Measurements from ENCODE around the gene RNF113B. TPM values are rescaled to one million over a fixed set of nuclear protein-coding genes. Genes with fewer than 3 reads are reported as not detected.

Gene RNF113B
- total RNA-seq, 6 experiments from 2014 or later = not detected

DNA sequence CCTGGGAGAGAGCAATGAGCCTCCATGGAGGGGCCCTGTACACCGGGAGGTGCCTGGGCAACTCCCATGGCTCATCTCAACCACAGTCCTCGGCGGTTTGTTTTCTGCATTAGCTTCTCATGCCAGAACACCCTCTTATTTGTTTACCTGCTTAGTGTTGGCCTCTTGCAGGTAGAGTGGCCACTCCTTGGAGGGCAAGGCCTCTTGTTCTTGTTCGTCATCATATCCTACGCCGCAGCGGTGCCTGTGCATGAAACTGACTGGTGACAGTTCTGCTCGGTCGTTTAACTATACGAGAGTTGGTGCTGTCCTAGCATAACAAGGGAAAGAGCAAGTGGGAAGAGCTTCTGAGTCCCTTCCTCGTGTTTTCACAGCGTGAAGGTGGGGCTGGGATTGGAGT lies 40.5 kb upstream of the RNF113B start:
- Mint-ChIP-seq H3K4me1 (ENCODE audit: low read depth) (peaks cover 76% of the 10 kb centered on the region), H3K27ac (peak overlapping the region; percentile 42; the same call in 1 of the 2 replicates), H3K36me3 (ENCODE audit: low read depth) (peaks cover 33% of the 10 kb centered on the region), H3K4me3 (no peak overlapping the region), H3K27me3 (ENCODE audit: insufficient read depth) (peaks cover 3% of the 10 kb centered on the region; the same call in 1 of the 2 replicates), H3K9me3 (no peaks in the 10 kb centered on the region)
- no peak for TF ChIP-seq CTCF (IDR thresholded peaks at IDR 0.05)
- DNase-seq = no peak

DNA sequence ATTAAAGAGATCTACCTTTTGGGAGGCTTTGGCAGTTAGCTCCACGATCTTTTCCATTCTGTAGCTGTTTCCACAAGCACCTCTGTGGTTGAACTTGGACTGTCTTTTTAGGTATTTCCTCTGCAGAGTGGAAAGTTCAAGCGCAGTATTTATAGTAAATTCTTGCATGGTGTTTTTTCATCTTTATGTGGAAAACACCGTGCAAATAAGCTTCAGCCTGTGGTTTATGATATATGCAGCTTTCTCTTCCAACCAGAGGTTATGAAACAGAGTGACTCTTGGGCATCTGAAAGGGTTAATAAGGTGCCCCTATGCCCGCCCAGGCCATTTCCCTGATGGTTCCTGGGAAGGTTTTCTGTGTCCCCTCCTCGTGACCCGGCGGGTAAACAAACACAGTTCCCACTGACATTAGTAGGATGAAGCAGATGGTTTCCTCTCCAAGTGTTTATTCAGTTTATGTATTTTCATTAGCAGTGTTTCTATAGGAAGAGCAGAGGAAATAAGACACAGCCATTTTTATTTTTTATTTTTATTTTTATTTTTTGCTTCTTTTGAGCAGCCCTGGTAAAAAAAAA lies 39.7 kb upstream of the RNF113B start:
- Mint-ChIP-seq H3K27me3 (ENCODE audit: insufficient read depth) (peaks cover 3% of the 10 kb centered on the region; the same call in 1 of the 2 replicates), H3K36me3 (ENCODE audit: low read depth) (peaks cover 27% of the 10 kb centered on the region), H3K4me3 (no peak overlapping the region), H3K4me1 (ENCODE audit: low read depth) (peaks cover 76% of the 10 kb centered on the region), H3K27ac (peak overlapping the region; percentile 95), H3K9me3 (no peaks in the 10 kb centered on the region)
- DNase-seq = no peak
- no peak for TF ChIP-seq CTCF (IDR thresholded peaks at IDR 0.05)

DNA sequence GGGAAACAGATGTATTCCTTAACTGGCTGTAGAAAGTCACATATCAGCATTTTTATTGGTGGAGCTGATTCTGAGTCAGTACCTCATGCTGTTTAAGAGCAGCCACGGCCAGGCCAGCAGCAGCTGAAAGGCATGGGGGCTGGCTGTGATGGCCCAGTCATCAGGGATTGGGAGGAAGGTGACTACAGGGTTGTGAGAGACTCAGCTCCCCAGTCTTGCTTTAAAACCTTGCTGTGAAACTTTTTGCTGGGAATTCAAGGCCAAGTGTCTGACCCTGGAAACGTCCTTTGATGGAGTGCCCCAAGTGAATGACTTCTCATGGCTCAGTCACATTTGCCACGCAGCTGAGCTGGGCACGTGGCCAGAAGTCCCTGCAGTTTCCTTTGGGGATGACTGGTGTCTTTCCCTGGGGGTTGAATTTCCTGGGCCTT lies 39.1 kb upstream of the RNF113B start:
- peaks cover 5% of the 10 kb centered on the region; the same call in 1 of the 2 replicates for H3K9me3 Mint-ChIP-seq
- peak overlapping the region; percentile 95 for H3K27ac Mint-ChIP-seq
- H3K4me1 Mint-ChIP-seq (ENCODE audit: low read depth) = peaks cover 76% of the 10 kb centered on the region
- H3K4me3 Mint-ChIP-seq = peak overlapping the region; percentile 79
- peak; percentile 91 for DNase-seq
- 0 out of 2 replicates have a peak, but pooled peaks have one; percentile 7 for TF ChIP-seq CTCF (IDR thresholded peaks at IDR 0.05)
- H3K27me3 Mint-ChIP-seq (ENCODE audit: insufficient read depth) = peaks cover 3% of the 10 kb centered on the region; the same call in 1 of the 2 replicates
- H3K36me3 Mint-ChIP-seq (ENCODE audit: low read depth) = peaks cover 26% of the 10 kb centered on the region

GRCh38 chr13:98215508-98215907 lies 38.4 kb upstream of the RNF113B start:
- Mint-ChIP-seq H3K4me3 (peak overlapping the region; percentile 79), H3K9me3 (peaks cover 5% of the 10 kb centered on the region; the same call in 1 of the 2 replicates), H3K4me1 (ENCODE audit: low read depth) (peaks cover 76% of the 10 kb centered on the region), H3K27me3 (ENCODE audit: insufficient read depth) (peaks cover 3% of the 10 kb centered on the region), H3K36me3 (ENCODE audit: low read depth) (peaks cover 28% of the 10 kb centered on the region), H3K27ac (peak overlapping the region; percentile 95)
- no peak for DNase-seq
- TF ChIP-seq CTCF (IDR thresholded peaks at IDR 0.05) = no peak

DNA sequence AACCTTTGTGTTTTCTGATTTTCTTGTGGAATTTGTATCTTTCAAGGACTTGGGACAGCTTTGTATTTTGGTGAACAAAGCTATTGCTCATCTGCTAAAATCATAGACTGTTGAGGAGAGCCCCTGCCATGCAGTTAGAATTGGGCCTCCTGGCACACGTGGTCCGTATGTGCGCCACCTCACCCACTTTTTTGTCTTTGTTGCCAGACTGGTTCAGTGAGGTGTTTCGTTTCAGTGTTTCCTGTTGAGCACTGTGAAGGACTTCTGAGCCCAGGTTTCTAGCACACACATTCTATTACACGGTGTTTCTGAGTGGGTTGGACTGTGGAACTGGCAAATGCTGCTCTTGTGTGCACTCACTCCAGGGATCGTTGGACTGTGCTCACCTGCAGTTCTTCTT lies 37.6 kb upstream of the RNF113B start:
- peaks cover 75% of the 10 kb centered on the region for H3K4me1 Mint-ChIP-seq (ENCODE audit: low read depth)
- H3K4me3 Mint-ChIP-seq = peak overlapping the region; percentile 66; the same call in 1 of the 2 replicates
- DNase-seq = no peak
- peak overlapping the region; percentile 95 for H3K27ac Mint-ChIP-seq
- H3K27me3 Mint-ChIP-seq (ENCODE audit: insufficient read depth) = peaks cover 5% of the 10 kb centered on the region
- H3K36me3 Mint-ChIP-seq (ENCODE audit: low read depth) = peaks cover 33% of the 10 kb centered on the region
- TF ChIP-seq CTCF (IDR thresholded peaks at IDR 0.05) = no peak
- H3K9me3 Mint-ChIP-seq = peaks cover 5% of the 10 kb centered on the region; the same call in 1 of the 2 replicates
